Limb (tissue), 2 donors: ENCODE results near the gene EML1.
"Not testable (repeated sequence)": the region's sequence is repeated elsewhere in the genome, so short reads cannot be mapped to it uniquely, and the experiment has no call there.

Source experiments
- DNase-seq, 2 donors: peaks; one replicate each; pipeline ENCODE4 v3.0.0-alpha.2; 2016; ENCODE audit errors: extremely low spot score in 2 of 2

EML1 gene

GRCh38 chr14:99936738-99937474 is 143.7 kb downstream of the EML1 start:
- no peak for DNase-seq

GRCh38 chr14:99937475-99938244 is 144.4 kb downstream of the EML1 start:
- DNase-seq = no peak

GRCh38 chr14:99938376-99938775 is 145.2 kb downstream of the EML1 start:
- DNase-seq = no peak

- no peak for DNase-seq
These were observed 145.7 kb downstream of the EML1 start for GRCh38 chr14:99938896-99939295.

- DNase-seq = no peak
These were observed 146.2 kb downstream of the EML1 start for GRCh38 chr14:99939421-99939820.

- DNase-seq = no peak
These were observed 146.9 kb downstream of the EML1 start for GRCh38 chr14:99940064-99940463.

GRCh38 chr14:99941211-99941610 is 148.0 kb downstream of the EML1 start:
- DNase-seq = no peak

GRCh38 chr14:99943620-99944019 is 150.4 kb downstream of the EML1 start:
- no peak for DNase-seq

- no peak for DNase-seq
These were observed 151.0 kb downstream of the EML1 start for GRCh38 chr14:99944241-99944651.

- DNase-seq = no peak
These were observed 152.8 kb downstream of the EML1 start for GRCh38 chr14:99945732-99946651.

- peak; percentile 15 to 75 for DNase-seq
These were observed 153.7 kb downstream of the EML1 start for GRCh38 chr14:99946652-99947489.

GRCh38 chr14:99947695-99948094 is 154.5 kb downstream of the EML1 start:
- DNase-seq = no peak

GRCh38 chr14:99949011-99949732 is 156.0 kb downstream of the EML1 start:
- DNase-seq = not testable (repeated sequence)

- DNase-seq = no peak
These were observed 157.0 kb downstream of the EML1 start for GRCh38 chr14:99950181-99950580.

GRCh38 chr14:99951085-99951484 is 157.9 kb downstream of the EML1 start:
- DNase-seq = no peak

GRCh38 chr14:99952039-99952438 is 158.8 kb downstream of the EML1 start:
- no peak for DNase-seq

GRCh38 chr14:99952453-99952852 is 159.2 kb downstream of the EML1 start:
- DNase-seq = no peak

- DNase-seq = no peak
These were observed 162.7 kb downstream of the EML1 start for GRCh38 chr14:99955826-99956455.

GRCh38 chr14:99958380-99958779 is 165.2 kb downstream of the EML1 start:
- DNase-seq = no peak
